H1 (cell line): ENCODE measurements around the gene ALK.

Experiments used
- BRCA1 ChIP-seq: IDR thresholded peaks from 2 replicates; pipeline ENCODE4 v1.6.1; 2012; ENCODE audit warnings: low read depth, low read length, improper control_type of control experiment
- EZH2 ChIP-seq: fragments of 200-600 bp; sonication (generic); IDR thresholded peaks from 2 replicates; pipeline ENCODE4 v1.7.1; 2012; ENCODE audit warnings: low read depth, mild to moderate bottlenecking, moderate library complexity, low read length, inconsistent platforms; ENCODE audit not compliant: severe bottlenecking
- HDAC6 ChIP-seq: IDR thresholded peaks from one replicate; pipeline ENCODE4 v1.7.1; 2012; ENCODE audit warnings: low read depth, mild to moderate bottlenecking, inconsistent platforms, low read length, moderate library complexity
- MAX ChIP-seq: IDR thresholded peaks from 2 replicates; pipeline ENCODE4 v1.6.1; 2012; ENCODE audit warnings: inconsistent platforms
- RFX5 ChIP-seq: IDR thresholded peaks from 2 replicates; pipeline ENCODE4 v1.6.1; 2011; ENCODE audit warnings: low read depth, low read length, improper control_type of control experiment, borderline replicate concordance
- SRF ChIP-seq: IDR thresholded peaks from 2 replicates; pipeline ENCODE4 v1.6.1; 2011; ENCODE audit warnings: mild to moderate bottlenecking, low read depth, low read length, moderate library complexity
- TAF7 ChIP-seq: optimal IDR thresholded peaks from 2 replicates; pipeline ENCODE3; 2011; ENCODE audit warnings: low read depth, mild to moderate bottlenecking, inconsistent platforms, low read length, moderate library complexity, borderline replicate concordance
- YY1 ChIP-seq: IDR thresholded peaks from 2 replicates; pipeline ENCODE4 v1.6.1; 2011; ENCODE audit warnings: low read depth, mild to moderate bottlenecking, low read length
- ZNF274 ChIP-seq: IDR thresholded peaks from 2 replicates; pipeline ENCODE4 v1.7.0; 2012; ENCODE audit warnings: low read length, borderline replicate concordance; ENCODE audit errors: extremely low read depth
- TF ChIP-seq, protein P1 (sequence below), 3 experiments: IDR thresholded peaks; 1 replicate in 2 of 3; 2 replicates in 1 of 3; pipeline versions ENCODE4 v1.5.1 to v1.6.1; 2011; ENCODE audit warnings: low read length in 3 of 3, mild to moderate bottlenecking in 3 of 3, inconsistent platforms in 2 of 3, low read depth in 1 of 3, moderate library complexity in 1 of 3; ENCODE audit not compliant: insufficient read depth in 1 of 3; ENCODE audit errors: control extremely low read depth in 1 of 3

DNA sequence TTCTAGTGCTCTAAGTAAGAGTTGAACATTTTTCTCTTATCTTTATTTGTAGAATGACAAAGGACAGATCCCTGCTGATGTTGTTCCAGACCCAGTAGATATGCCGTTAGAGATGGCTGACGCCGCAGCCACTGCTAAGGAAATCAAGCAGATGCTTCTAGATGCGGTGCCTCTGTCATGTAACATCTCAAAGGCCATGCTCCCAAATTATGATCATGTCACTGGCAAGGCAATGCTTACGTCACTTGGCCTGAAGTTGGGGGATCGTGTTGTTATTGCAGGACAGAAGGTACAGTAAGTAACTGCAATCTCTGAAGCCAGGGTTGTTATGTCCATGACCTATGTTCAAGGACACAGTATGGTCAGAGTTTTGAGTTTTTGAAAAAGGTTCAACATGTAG, 777.7 kb downstream of the ALK start:
- TF ChIP-seq HDAC6 (no peak), BRCA1 (no peak), SRF (no peak), YY1 (no peak), MAX (no peak), EZH2 (no peak), ZNF274 (no peak), TAF7 (no peak), RFX5 (no peak)
- TF ChIP-seq, protein P1, sequence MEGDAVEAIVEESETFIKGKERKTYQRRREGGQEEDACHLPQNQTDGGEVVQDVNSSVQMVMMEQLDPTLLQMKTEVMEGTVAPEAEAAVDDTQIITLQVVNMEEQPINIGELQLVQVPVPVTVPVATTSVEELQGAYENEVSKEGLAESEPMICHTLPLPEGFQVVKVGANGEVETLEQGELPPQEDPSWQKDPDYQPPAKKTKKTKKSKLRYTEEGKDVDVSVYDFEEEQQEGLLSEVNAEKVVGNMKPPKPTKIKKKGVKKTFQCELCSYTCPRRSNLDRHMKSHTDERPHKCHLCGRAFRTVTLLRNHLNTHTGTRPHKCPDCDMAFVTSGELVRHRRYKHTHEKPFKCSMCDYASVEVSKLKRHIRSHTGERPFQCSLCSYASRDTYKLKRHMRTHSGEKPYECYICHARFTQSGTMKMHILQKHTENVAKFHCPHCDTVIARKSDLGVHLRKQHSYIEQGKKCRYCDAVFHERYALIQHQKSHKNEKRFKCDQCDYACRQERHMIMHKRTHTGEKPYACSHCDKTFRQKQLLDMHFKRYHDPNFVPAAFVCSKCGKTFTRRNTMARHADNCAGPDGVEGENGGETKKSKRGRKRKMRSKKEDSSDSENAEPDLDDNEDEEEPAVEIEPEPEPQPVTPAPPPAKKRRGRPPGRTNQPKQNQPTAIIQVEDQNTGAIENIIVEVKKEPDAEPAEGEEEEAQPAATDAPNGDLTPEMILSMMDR (IDR thresholded peaks at IDR 0.05; ENCODE audit: control extremely low read depth in 1 of 3, insufficient read depth in 1 of 3, low read depth in 1 of 3, low read length in 3 of 3) = no peak
